ENCODE data around the gene NELFA.

NELFA gene

GRCh38 chr4:1976416-1977352 is 32.1 kb downstream of the NELFA start:
- H3K4me1 ChIP-seq (ENCODE audit: insufficient read depth, poor library complexity, severe bottlenecking): no peaks in the 10 kb centered on the region
- peaks cover 95% of the 10 kb centered on the region for H3K36me3 ChIP-seq (ENCODE audit: low read depth)
- TF ChIP-seq CTCF (IDR thresholded peaks at IDR 0.05; ENCODE audit: poor library complexity, severe bottlenecking): no peak
- H3K4me3 ChIP-seq (ENCODE audit: severe bottlenecking): no peak overlapping the region
- ATAC-seq (ENCODE audit: low read depth) (no peak), DNase-seq (ENCODE audit: low spot score) (peak; percentile 57)
- H3K27me3 ChIP-seq (ENCODE audit: insufficient read depth, poor library complexity, severe bottlenecking): no peaks in the 10 kb centered on the region
- no peaks in the 10 kb centered on the region for H3K9me3 ChIP-seq (ENCODE audit: severe bottlenecking)
- H3K27ac ChIP-seq (ENCODE audit: poor library complexity, severe bottlenecking): no peak overlapping the region

GRCh38 chr4:1975880-1976279 is 32.9 kb downstream of the NELFA start:
- H3K27ac ChIP-seq (ENCODE audit: poor library complexity, severe bottlenecking): no peak overlapping the region
- no peak overlapping the region for H3K4me3 ChIP-seq (ENCODE audit: severe bottlenecking)
- no peak for TF ChIP-seq CTCF (IDR thresholded peaks at IDR 0.05; ENCODE audit: poor library complexity, severe bottlenecking)
- no peaks in the 10 kb centered on the region for H3K9me3 ChIP-seq (ENCODE audit: severe bottlenecking)
- H3K36me3 ChIP-seq (ENCODE audit: low read depth): peaks cover 95% of the 10 kb centered on the region
- no peaks in the 10 kb centered on the region for H3K27me3 ChIP-seq (ENCODE audit: insufficient read depth, poor library complexity, severe bottlenecking)
- DNase-seq (ENCODE audit: low spot score) (peak; percentile 46), ATAC-seq (ENCODE audit: low read depth) (no peak)
- H3K4me1 ChIP-seq (ENCODE audit: insufficient read depth, poor library complexity, severe bottlenecking): no peaks in the 10 kb centered on the region

GRCh38 chr4:1975391-1975801 is 33.4 kb downstream of the NELFA start:
- H3K36me3 ChIP-seq (ENCODE audit: low read depth): peaks cover 95% of the 10 kb centered on the region
- H3K4me1 ChIP-seq (ENCODE audit: insufficient read depth, poor library complexity, severe bottlenecking): no peaks in the 10 kb centered on the region
- TF ChIP-seq CTCF (IDR thresholded peaks at IDR 0.05; ENCODE audit: poor library complexity, severe bottlenecking): no peak
- no peaks in the 10 kb centered on the region for H3K9me3 ChIP-seq (ENCODE audit: severe bottlenecking)
- DNase-seq (ENCODE audit: low spot score): peak; percentile 59
- no peak overlapping the region for H3K27ac ChIP-seq (ENCODE audit: poor library complexity, severe bottlenecking)
- H3K4me3 ChIP-seq (ENCODE audit: severe bottlenecking): no peak overlapping the region
- no peak for ATAC-seq (ENCODE audit: low read depth)
- no peaks in the 10 kb centered on the region for H3K27me3 ChIP-seq (ENCODE audit: insufficient read depth, poor library complexity, severe bottlenecking)

- DNase-seq (ENCODE audit: low spot score) (peak; percentile 41), ATAC-seq (ENCODE audit: low read depth) (no peak)
- Histone ChIP-seq H3K27ac (ENCODE audit: poor library complexity, severe bottlenecking) (no peak overlapping the region), H3K9me3 (ENCODE audit: severe bottlenecking) (no peaks in the 10 kb centered on the region), H3K4me3 (ENCODE audit: severe bottlenecking) (no peak overlapping the region), H3K36me3 (ENCODE audit: low read depth) (peaks cover 97% of the 10 kb centered on the region), H3K4me1 (ENCODE audit: insufficient read depth, poor library complexity, severe bottlenecking) (no peaks in the 10 kb centered on the region), H3K27me3 (ENCODE audit: insufficient read depth, poor library complexity, severe bottlenecking) (no peaks in the 10 kb centered on the region)
- no peak for TF ChIP-seq CTCF (IDR thresholded peaks at IDR 0.05; ENCODE audit: poor library complexity, severe bottlenecking)
These were observed 33.9 kb downstream of the NELFA start for GRCh38 chr4:1974840-1975239.

GRCh38 chr4:1973661-1974060 is 35.1 kb downstream of the NELFA start:
- H3K27me3 ChIP-seq (ENCODE audit: insufficient read depth, poor library complexity, severe bottlenecking): no peaks in the 10 kb centered on the region
- H3K9me3 ChIP-seq (ENCODE audit: severe bottlenecking): no peaks in the 10 kb centered on the region
- H3K27ac ChIP-seq (ENCODE audit: poor library complexity, severe bottlenecking): no peak overlapping the region
- H3K4me3 ChIP-seq (ENCODE audit: severe bottlenecking): no peak overlapping the region
- DNase-seq (ENCODE audit: low spot score) (peak; percentile 40), ATAC-seq (ENCODE audit: low read depth) (no peak)
- no peak for TF ChIP-seq CTCF (IDR thresholded peaks at IDR 0.05; ENCODE audit: poor library complexity, severe bottlenecking)
- no peaks in the 10 kb centered on the region for H3K4me1 ChIP-seq (ENCODE audit: insufficient read depth, poor library complexity, severe bottlenecking)
- H3K36me3 ChIP-seq (ENCODE audit: low read depth): peaks cover 97% of the 10 kb centered on the region
